ENCODE measurements around the gene CHD6.

CHD6 gene

DNA sequence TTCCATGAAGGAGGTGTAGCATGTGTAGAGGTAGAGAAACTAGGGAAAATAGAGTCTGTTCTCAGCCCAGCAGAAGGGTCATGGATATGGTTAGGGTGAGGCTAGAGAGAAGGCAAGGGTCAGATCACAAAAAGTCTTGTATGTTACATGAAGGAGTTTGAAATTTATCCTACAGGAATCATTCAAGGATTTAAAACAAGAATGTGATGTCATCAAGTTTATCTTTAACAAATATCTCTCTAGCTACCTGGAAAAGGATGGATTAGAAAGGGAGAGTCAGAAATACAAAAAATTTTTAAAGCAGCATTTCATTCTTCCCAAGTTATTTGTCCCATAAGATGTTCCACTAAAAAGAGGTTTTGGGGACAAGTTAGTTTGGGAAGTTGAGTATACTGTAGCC is 4.4 kb upstream of the CHD6 start:
- no peak for DNase-seq

GRCh38 chr20:41621971-41622370 is 3.8 kb upstream of the CHD6 start:
- DNase-seq, result no peak

- DNase-seq, result no peak
These were observed 3.2 kb upstream of the CHD6 start for GRCh38 chr20:41621421-41621820.

DNA sequence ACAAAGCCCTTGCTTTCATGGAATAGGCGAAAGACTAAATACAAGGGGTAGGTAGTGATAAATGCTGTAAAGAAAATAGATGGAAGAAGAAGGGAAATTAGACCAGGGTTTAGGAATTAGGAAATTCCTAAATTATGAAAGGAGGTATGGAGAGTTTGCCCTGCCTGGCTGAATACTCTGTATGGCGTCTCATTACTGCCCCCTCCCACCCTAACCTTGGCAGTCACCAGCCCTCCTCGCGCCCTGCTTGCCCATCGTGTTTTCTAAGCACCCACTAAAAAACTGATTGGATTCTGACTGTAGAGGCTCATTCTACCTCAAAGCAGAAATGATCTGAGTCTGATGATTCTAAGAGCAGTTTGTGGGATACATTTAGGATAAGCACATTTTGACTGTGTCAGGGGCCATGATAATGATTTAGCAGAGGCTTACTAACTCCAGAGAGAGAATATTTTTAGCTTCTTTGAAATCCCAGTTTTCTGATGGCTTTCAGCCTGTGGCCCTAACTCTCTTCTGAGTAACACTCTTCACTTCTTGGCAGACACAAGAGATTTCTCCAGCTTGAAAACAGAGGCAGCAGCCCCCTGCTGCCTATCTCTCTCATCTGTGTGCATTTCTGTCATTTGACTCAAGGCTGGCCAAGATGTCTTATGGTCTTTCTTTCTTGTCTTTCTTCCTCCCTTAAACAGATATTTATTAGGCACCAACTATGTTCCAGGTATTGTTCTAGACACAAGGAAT is 1.4 kb upstream of the CHD6 start:
- DNase-seq, result peak; percentile 5

GRCh38 chr20:41618807-41619311 is 682 bp upstream of the CHD6 start:
- peak; percentile 39 for DNase-seq

DNA sequence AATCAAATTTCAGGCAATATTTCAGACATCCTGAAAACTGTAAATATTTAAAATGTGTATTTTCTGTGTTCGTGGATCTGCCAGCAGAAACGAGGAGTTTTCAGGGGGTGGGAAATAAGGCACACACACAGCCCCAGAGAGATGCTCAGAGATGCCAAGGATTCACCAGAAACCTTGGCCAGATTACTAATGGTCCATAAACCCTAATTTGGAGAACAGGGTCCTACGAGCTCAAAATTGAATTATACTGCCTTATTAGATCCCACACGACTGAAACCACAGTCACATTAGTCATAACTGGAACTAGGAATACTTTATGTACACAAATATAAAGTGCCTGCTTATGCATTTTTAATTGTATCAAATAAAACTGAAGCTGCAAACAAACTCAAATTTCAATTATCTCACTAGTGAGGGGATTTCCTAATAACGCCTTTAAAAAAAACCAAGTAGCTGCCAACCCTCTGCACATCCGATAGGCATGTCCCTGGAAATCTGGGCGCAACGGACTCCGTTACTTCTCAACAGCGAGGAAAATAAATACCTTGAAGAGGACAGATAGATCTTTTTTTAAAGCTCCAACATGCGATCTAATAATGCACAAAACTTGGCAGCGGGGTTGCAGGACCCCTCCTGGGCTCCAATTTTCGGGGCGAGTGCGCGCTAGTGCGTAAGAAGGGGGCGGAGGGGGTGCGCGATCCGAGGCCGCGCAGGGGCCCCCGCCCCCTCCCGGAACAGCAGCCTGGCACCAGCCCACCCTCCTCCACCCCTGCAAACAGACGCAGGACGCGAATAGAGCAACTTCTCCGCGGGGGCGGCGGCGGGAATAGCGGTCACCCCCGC is 897 bp downstream of the CHD6 start:
- peak; percentile 53 for DNase-seq

DNA sequence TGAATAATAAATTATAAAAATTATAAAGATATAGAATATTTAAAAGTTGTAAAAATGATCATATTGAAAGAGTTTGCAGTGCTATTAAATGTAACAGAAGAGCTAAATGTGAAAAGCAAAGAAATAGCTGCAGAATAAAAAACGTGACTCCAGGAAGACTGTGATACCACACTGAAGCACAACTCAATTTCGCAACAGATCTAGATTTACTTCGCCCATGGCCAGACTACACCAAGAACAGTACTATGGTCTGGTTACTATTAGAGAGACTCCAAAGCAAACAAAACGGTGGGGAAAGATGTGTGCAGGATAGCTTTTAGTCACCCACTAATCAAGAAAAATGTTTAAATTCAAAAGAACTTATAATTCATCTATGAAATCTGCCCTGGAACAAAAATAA is 1.9 kb downstream of the CHD6 start:
- DNase-seq, result no peak

DNA sequence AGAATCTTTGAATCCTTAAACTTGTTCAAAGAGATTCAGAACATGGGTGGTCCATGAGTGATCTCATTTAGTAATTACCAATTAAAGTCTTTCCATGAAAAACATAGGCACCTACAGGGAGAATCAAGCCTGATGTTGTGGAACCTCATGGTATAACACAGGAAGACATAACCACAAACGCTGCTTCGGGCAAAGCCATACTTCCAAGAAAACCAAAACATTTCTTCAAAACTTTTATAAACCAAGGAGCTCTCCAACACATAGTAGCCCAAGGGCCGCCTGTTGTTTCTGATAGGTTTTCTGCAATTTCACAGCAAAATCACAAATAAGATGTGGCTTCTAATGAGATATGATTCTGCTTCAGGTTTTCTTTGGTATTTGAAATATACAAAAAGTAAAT is 2.5 kb downstream of the CHD6 start:
- no peak for DNase-seq

GRCh38 chr20:41615110-41615509 is 3.1 kb downstream of the CHD6 start:
- no peak for DNase-seq

GRCh38 chr20:41613321-41613720 is 4.9 kb downstream of the CHD6 start:
- no peak for DNase-seq

DNA sequence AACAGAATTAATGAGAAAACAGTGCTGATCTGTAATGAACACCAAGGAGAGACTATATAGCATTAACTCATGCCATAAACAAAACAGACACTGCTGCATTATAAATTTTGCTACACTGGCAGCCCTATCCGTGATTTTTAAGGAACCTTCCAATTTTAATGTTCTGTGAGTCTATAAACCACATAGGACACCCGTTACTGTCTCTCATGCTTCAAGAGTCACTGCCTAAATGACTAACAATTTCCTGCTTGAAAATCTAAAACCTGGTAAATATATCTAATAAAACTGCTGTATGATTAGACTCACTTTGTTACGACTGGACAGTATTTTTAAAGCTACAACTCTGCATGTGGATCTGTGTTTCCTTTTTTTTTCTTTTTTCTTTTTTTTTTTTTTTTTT is 8.7 kb downstream of the CHD6 start:
- DNase-seq, result no peak

DNA sequence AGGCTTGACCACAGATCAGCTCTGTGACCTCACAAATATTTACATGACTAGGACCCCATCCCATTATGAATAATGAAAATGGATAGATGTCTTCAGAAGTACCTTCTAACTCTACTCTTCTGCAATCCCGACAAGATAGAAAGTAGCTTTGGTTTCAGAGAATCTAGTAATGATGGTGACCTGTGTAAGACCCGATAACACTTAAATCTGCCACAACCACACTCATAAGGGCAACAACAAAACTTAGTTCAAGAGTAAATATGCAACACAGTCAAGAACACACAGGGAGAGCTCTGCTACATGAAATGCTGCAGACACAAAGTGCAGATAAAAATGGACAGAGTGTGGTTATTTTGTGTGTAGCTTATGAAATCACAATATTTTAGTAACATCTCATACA is 9.6 kb downstream of the CHD6 start:
- no peak for DNase-seq

DNA sequence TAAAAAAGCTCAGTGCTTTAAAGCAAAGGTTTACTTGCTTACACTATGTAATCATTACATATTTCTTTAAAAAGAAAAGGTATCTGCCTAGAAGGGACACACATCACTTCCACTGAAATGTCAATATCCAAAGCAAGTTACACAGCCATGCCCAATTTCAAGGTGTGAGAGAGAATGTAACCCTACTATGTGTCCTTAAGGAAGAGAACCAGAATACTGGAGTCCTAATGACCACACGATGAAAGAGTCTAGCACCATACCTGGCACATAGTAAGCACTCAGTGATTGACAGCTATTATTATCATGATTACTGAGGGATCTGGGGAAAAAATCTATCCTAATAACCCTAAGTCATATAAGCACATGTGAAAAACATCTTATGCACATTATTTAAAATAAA is 10.4 kb downstream of the CHD6 start:
- no peak for DNase-seq

- DNase-seq, result no peak
These were observed 14.2 kb downstream of the CHD6 start for GRCh38 chr20:41604002-41604401.

DNA sequence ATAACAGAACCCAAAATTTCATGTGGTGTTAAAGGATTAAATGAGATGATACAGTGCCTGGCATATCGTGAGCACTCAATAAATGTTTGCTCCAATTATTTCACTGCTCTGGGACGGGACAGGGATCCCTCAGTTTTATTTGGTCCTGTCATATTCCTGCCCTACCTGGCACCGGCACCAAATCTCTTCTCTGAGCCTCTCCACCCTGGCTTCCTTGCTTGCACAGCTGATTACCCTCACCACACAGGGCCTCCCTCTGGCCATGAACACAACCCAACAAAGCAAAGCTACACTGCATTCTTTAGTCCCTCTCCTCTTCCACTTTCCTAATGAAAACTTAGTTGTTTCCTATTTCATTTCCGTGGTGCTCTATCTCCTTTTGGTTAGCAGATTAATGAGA is 16.4 kb downstream of the CHD6 start:
- DNase-seq, result no peak

- no peak for DNase-seq
These were observed 17.1 kb downstream of the CHD6 start for GRCh38 chr20:41600926-41601631.

- no peak for DNase-seq
These were observed 18.5 kb downstream of the CHD6 start for GRCh38 chr20:41599699-41600104.

- DNase-seq, result no peak
These were observed 19.5 kb downstream of the CHD6 start for GRCh38 chr20:41598719-41599118.

DNA sequence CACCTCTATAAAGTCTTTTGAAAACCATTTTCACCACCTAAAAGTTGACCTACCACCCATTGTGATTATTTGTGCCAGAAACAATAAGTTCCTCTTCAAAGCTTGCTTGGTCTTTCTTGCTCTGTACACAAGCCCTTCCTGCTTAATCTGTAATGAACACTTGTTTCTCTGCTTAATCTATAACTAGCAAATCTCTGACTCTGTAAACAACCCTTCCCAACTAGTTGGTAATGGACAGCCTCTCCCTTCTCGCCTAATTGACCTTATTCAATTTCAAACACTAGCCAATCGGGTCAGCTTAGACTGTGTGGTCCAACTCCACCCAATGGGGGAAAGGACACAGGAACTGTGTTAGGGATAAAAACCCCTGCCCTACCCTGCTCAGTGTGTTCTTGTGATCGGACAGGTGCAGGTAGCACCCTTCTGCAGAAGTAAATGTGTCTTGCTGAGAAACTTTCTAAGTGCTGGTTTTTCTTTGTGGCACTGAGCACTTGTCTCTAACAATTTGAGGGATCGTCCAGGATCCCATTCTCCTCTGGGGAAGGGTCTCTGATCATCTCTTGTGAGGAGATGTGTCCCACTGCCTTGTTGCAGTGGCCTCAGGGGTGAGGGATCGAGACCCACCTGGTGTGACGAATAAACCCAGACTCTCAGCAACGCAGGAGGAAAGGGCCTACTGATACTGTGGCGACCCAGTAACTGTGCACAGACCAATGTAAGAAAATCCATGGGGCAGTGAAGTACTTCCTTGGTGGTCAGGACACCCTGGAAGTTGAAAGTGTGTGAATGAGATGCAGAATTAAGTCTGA is 23.5 kb downstream of the CHD6 start:
- no peak for DNase-seq

DNA sequence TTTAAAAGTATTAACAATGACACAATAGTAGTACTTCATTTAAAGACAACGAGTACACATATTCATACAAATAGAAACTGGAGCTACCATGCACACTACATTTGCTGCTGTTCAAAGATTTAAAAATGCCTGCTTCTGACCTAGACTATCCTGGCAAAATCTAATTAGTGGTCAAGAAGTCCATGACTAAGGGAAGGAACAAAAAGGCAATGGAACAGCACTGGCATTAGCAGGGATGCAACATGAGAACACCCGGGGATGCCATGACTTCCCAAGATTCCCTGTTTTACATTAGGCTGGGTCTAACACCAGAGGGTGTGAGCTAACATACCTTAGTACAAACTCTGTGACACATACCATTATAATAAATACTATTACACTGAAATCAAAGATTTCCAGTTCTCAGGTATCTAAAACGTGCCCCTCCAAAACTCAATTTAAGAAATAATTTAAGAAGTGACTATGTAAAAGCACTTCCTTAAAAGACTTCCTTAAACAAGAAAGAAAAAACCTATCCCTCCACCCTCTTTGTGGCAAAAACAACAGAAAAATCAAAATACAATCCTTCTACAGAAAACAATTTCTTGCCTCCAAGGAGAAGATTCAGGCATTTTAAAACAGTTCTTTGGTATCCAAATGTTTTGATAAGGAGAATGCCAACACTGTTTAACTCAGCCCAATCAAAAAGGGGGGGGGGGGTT is 25.5 kb downstream of the CHD6 start:
- DNase-seq, result no peak

DNA sequence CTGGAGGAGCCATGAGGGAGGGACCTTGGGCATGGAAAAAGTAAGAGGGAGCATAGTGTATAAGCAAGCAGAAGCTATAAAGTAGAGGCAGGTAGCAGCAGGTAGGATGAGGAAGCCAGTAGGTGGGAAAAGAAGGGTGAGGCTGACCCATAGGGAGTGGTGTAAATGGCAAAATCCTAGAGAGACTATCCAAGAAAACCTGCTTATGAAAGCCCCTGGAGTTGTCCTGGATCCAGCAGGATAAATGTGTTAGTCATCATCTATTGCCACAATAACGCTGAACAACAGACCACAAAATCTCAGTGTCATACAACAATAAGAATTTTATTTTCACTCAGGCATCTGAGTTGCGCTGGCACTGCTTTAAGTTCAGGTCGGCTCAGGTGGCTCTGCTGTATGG is 30.2 kb downstream of the CHD6 start:
- no peak for DNase-seq

- DNase-seq, result no peak
These were observed 30.7 kb downstream of the CHD6 start for GRCh38 chr20:41587523-41587922.

All from NCI-H2227 treated with DMSO at 0.1 percent for 48 hours (cell line).